ENCODE data around the gene FILIP1.

FILIP1 gene

GRCh38 chr6:75377386-75377785, 116.2 kb downstream of the FILIP1 start:
- H3K4me3 ChIP-seq (ENCODE audit: low read depth, low read length), result no peak overlapping the region
- DNase-seq (ENCODE audit: low read depth), result no peak
- no peak for TF ChIP-seq CTCF (IDR thresholded peaks at IDR 0.05; ENCODE audit: control insufficient read depth, extremely low read depth, insufficient read depth)

DNA sequence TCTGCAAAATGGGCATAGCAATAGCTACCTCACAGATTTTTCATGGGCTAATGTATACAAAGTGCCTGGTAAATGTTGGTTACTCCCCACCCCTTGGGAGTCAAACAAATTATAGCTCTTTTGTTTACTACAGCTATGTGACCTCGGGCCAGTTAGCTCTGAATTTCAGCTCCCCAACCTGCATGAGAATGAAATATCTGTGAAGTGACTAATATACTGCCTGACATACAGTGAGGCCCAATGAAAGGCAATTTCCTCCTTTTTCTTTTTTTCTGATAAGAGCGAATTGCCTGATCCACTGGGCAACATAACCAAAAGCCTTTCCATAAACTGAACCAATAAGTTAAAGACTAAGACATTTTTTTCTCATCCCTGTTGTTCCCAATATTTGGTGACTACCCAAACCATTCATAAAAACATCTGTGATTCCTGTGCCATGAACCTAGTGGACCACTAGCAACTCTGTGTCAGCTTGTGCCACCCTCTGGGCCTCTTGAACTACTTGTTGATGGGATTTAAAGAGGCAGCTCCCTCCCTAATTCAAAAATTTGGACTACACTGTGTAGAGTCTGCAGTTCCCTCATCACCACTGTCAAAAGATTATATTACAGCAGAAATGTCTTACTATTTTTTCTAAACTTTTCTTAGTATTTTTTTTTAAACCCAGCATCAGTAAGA, 117.1 kb downstream of the FILIP1 start:
- no peak for DNase-seq (ENCODE audit: low read depth)

GRCh38 chr6:75374961-75375400, 118.6 kb downstream of the FILIP1 start:
- no peak for DNase-seq (ENCODE audit: low read depth)
- no peak overlapping the region for H3K4me3 ChIP-seq (ENCODE audit: low read depth, low read length)
- TF ChIP-seq CTCF (IDR thresholded peaks at IDR 0.05; ENCODE audit: control insufficient read depth, extremely low read depth, insufficient read depth), result no peak

More for the DNA sequence above, 117.1 kb downstream of the FILIP1 start:
- no peak for TF ChIP-seq CTCF (IDR thresholded peaks at IDR 0.05; ENCODE audit: control insufficient read depth, extremely low read depth, insufficient read depth)
- no peak overlapping the region for H3K4me3 ChIP-seq (ENCODE audit: low read depth, low read length)

GRCh38 chr6:75372884-75373283, 120.7 kb downstream of the FILIP1 start:
- DNase-seq (ENCODE audit: low read depth), result no peak
- no peak for TF ChIP-seq CTCF (IDR thresholded peaks at IDR 0.05; ENCODE audit: control insufficient read depth, extremely low read depth, insufficient read depth)
- no peak overlapping the region for H3K4me3 ChIP-seq (ENCODE audit: low read depth, low read length)

- H3K4me3 ChIP-seq (ENCODE audit: low read depth, low read length), result no peak overlapping the region
Measured at GRCh38 chr6:75370011-75370410, 123.6 kb downstream of the FILIP1 start.

DNA sequence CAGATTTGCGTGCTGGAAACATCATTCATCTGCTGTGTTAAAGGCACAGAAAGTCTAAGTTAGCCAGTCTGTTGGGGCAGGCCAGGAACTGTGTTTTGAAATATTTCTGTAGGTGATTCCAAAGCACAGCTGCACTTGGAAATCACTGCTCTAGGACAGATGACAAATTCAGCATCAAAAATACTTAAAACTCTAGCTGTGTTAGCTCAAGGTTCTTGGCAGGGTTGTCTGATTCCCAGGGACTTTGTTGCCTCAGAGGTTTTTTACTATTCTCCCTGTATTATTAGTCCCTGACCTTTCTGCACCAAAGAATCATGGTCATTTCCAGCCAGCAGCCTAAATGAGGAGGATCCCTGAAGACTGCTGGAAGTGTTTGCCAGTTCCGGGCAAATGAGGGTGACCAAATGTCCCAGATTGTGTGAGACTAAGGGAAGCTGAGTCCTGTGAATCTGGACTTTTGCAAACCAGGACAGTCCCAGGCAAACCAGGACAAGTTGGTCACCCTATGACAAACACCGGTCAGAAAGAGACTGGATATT, 124.7 kb downstream of the FILIP1 start:
- no peak for TF ChIP-seq CTCF (IDR thresholded peaks at IDR 0.05; ENCODE audit: control insufficient read depth, extremely low read depth, insufficient read depth)
- no peak overlapping the region for H3K4me3 ChIP-seq (ENCODE audit: low read depth, low read length)
- no peak for DNase-seq (ENCODE audit: low read depth)

More at GRCh38 chr6:75370011-75370410, 123.6 kb downstream of the FILIP1 start:
- DNase-seq (ENCODE audit: low read depth), result no peak
- no peak for TF ChIP-seq CTCF (IDR thresholded peaks at IDR 0.05; ENCODE audit: control insufficient read depth, extremely low read depth, insufficient read depth)

Data from LNCaP clone FGC (cell line).